ENCODE data around the gene ALDH3A2.

Gene ALDH3A2

GRCh38 chr17:19717031-19717360 lies 68.4 kb downstream of the ALDH3A2 start:
- no peak for DNase-seq

- no peak for DNase-seq
Measured at GRCh38 chr17:19717411-19717908, 68.9 kb downstream of the ALDH3A2 start.

- DNase-seq, result no peak
Measured at GRCh38 chr17:19718041-19718612, 69.6 kb downstream of the ALDH3A2 start.

- DNase-seq, result no peak
Measured at GRCh38 chr17:19718613-19719354, 70.2 kb downstream of the ALDH3A2 start.

- no peak for DNase-seq
Measured at GRCh38 chr17:19719355-19720209, 71.0 kb downstream of the ALDH3A2 start.

GRCh38 chr17:19720210-19720475 lies 71.6 kb downstream of the ALDH3A2 start:
- DNase-seq, result no peak

- DNase-seq, result peak; percentile 58 to 59
Measured at GRCh38 chr17:19720631-19721426, 72.3 kb downstream of the ALDH3A2 start.

- DNase-seq, result no peak
Measured at GRCh38 chr17:19723964-19724363, 75.4 kb downstream of the ALDH3A2 start.

GRCh38 chr17:19724501-19725420 lies 76.2 kb downstream of the ALDH3A2 start:
- no peak for DNase-seq

GRCh38 chr17:19725486-19725885 lies 76.9 kb downstream of the ALDH3A2 start:
- DNase-seq, result no peak

- DNase-seq, result peak; percentile 56 to 62
Measured at GRCh38 chr17:19726631-19727376, 78.3 kb downstream of the ALDH3A2 start.

Data from SHP77 (cell line).